IMR-90 (cell line): ENCODE results near the gene FBXW4. TPM values are rescaled to one million over a fixed set of nuclear protein-coding genes. Genes with fewer than 3 reads are reported as not detected.

Source experiments
- ATAC-seq: fragments of 200-7000 bp; cut with Tn5 transposase; 2 replicates; pipeline ENCODE4 v1.9.1; 2020; ENCODE audit warnings: low read depth, mild to moderate bottlenecking, moderate library complexity
- BruUV-seq: library from RNA; stranded (reverse); fragments of 400-500 nt; replicated peaks from 2 replicates; lab custom pipeline; 2021; lab: Mats Ljungman, UMichigan
- CTCF ChIA-PET: fragments of 300-600 bp; formaldehyde crosslinking; extraction: SDS; loops from one replicate; lab custom pipeline; 2021; ENCODE audit warnings: antibody characterized with exemption; lab: Yijun Ruan, JAX
- POLR2A ChIA-PET: fragments of 300-600 bp; sonication (Branson Sonifier 250); formaldehyde crosslinking; loops from one replicate; lab custom pipeline; 2022; ENCODE audit warnings: antibody characterized with exemption; ENCODE audit not compliant: unreplicated experiment; lab: Charles Lee
- DNase-seq: peaks from one replicate; pipeline ENCODE4 v3.0.0; 2013
- H2AFZ ChIP-seq: replicated peaks from 2 replicates; pipeline ENCODE3; 2013; ENCODE audit warnings: low read length, mild to moderate bottlenecking; ENCODE audit not compliant: poor library complexity
- H2AK5ac ChIP-seq: 2 replicates; pipeline ENCODE4 v1.6.1; 2013; ENCODE audit warnings: low read depth, low read length, inconsistent platforms
- H2AK9ac ChIP-seq: replicated peaks from 2 replicates; pipeline ENCODE3; 2013; ENCODE audit warnings: mild to moderate bottlenecking, low read depth, low read length, moderate library complexity; ENCODE audit not compliant: poor library complexity
- H2BK120ac ChIP-seq: 2 replicates; pipeline ENCODE4 v1.6.1; 2013; ENCODE audit warnings: low read depth, low read length, inconsistent platforms
- H2BK15ac ChIP-seq: 3 replicates; pipeline ENCODE4 v1.6.1; 2013; ENCODE audit warnings: low read depth, low read length, inconsistent platforms
- H2BK20ac ChIP-seq: 2 replicates; pipeline ENCODE4 v1.6.1; 2013; ENCODE audit warnings: low read depth, mild to moderate bottlenecking, inconsistent platforms, low read length, moderate library complexity
- H2BK5ac ChIP-seq: 2 replicates; pipeline ENCODE4 v1.6.1; 2013; ENCODE audit warnings: mild to moderate bottlenecking, low read depth, low read length, inconsistent platforms; ENCODE audit not compliant: poor library complexity, severe bottlenecking
- H3K14ac ChIP-seq: replicated peaks from 2 replicates; pipeline ENCODE4 v1.6.1; 2013; ENCODE audit warnings: low read depth, low read length, inconsistent platforms
- H3K18ac ChIP-seq: 2 replicates; pipeline ENCODE4 v1.6.1; 2013; ENCODE audit warnings: low read depth, low read length, control low read depth
- H3K23ac ChIP-seq: 2 replicates; pipeline ENCODE4 v1.6.1; 2013; ENCODE audit warnings: low read depth, low read length, inconsistent platforms
- H3K27ac ChIP-seq: 2 replicates; pipeline ENCODE4 v1.5.1; 2013; ENCODE audit warnings: mild to moderate bottlenecking, control low read depth, low read length; ENCODE audit not compliant: insufficient read depth
- H3K27me3 ChIP-seq: 2 replicates; pipeline ENCODE4 v1.6.1; 2013; ENCODE audit warnings: low read length; ENCODE audit not compliant: control insufficient read depth, insufficient read depth
- H3K36me3 ChIP-seq: 2 replicates; pipeline ENCODE4 v1.6.1; 2013; ENCODE audit warnings: low read length, mixed read lengths; ENCODE audit not compliant: control insufficient read depth, insufficient read depth
- H3K4ac ChIP-seq: 2 replicates; pipeline ENCODE4 v1.6.1; 2013; ENCODE audit warnings: low read depth, low read length, inconsistent platforms
- H3K4me1 ChIP-seq: 2 replicates; pipeline ENCODE4 v1.6.1; 2013; ENCODE audit warnings: low read length, mixed read lengths; ENCODE audit not compliant: control insufficient read depth, insufficient read depth
- H3K4me2 ChIP-seq: 2 replicates; pipeline ENCODE4 v1.6.1; 2013; ENCODE audit warnings: low read depth, mild to moderate bottlenecking, control low read depth, low read length, moderate library complexity
- H3K4me3 ChIP-seq: 2 replicates; pipeline ENCODE4 v1.5.1; 2013; ENCODE audit warnings: low read depth, mild to moderate bottlenecking, control low read depth, low read length, moderate library complexity; ENCODE audit not compliant: insufficient read depth
- H3K56ac ChIP-seq: 2 replicates; pipeline ENCODE4 v1.6.1; 2013; ENCODE audit warnings: low read length, inconsistent platforms; ENCODE audit not compliant: insufficient read depth; ENCODE audit errors: extremely low read depth
- H3K79me1 ChIP-seq, 2 experiments: 2 replicates each; pipeline ENCODE4 v1.6.1; 2013; ENCODE audit warnings: low read length in 2 of 2, inconsistent platforms in 1 of 2, low read depth in 1 of 2
- H3K9ac ChIP-seq: 2 replicates; pipeline ENCODE4 v1.6.1; 2013; ENCODE audit warnings: low read depth, low read length, control low read depth
- H3K9me1 ChIP-seq: 2 replicates; pipeline ENCODE4 v1.6.1; 2013; ENCODE audit warnings: low read length, inconsistent platforms; ENCODE audit not compliant: insufficient read depth
- H3K9me3 ChIP-seq: 2 replicates; pipeline ENCODE4 v1.6.1; 2013; ENCODE audit warnings: low read length; ENCODE audit not compliant: control insufficient read depth, insufficient read depth
- H4K20me1 ChIP-seq: 2 replicates; pipeline ENCODE4 v1.6.1; 2013; ENCODE audit warnings: low read length, inconsistent platforms; ENCODE audit not compliant: insufficient read depth
- H4K5ac ChIP-seq: 2 replicates; pipeline ENCODE4 v1.6.1; 2013; ENCODE audit warnings: mild to moderate bottlenecking, low read depth, low read length, control low read depth
- H4K8ac ChIP-seq, 2 experiments: 2 replicates each; pipeline ENCODE4 v1.6.1; 2013; ENCODE audit warnings: low read depth in 2 of 2, low read length in 2 of 2, control low read depth in 1 of 2, inconsistent platforms in 1 of 2
- H4K91ac ChIP-seq: 2 replicates; pipeline ENCODE4 v1.6.1; 2013; ENCODE audit warnings: low read depth, low read length, inconsistent platforms; ENCODE audit not compliant: insufficient read depth
- BHLHE40 ChIP-seq: fragments of 150-350 bp; IDR thresholded peaks from 2 replicates; pipeline ENCODE4 v1.6.1; 2016; ENCODE audit warnings: mild to moderate bottlenecking, low read depth, low read length
- FOS ChIP-seq: fragments of 150-350 bp; IDR thresholded peaks from 2 replicates; pipeline ENCODE4 v1.6.1; 2016; ENCODE audit warnings: low read depth, low read length
- MAFK ChIP-seq: IDR thresholded peaks from 2 replicates; pipeline ENCODE4 v1.6.1; 2012; ENCODE audit warnings: low read depth, low read length, improper control_type of control experiment
- MXI1 ChIP-seq: IDR thresholded peaks from 2 replicates; pipeline ENCODE4 v1.6.1; 2012; ENCODE audit warnings: low read depth, mild to moderate bottlenecking, low read length, moderate library complexity, borderline replicate concordance
- NFE2L2 ChIP-seq: fragments of 150-350 bp; IDR thresholded peaks from 2 replicates; pipeline ENCODE4 v1.6.1; 2016; ENCODE audit warnings: low read depth, mild to moderate bottlenecking, low read length
- RAD21 ChIP-seq: IDR thresholded peaks from 2 replicates; pipeline ENCODE4 v1.6.1; 2012; ENCODE audit warnings: low read length, improper control_type of control experiment
- RCOR1 ChIP-seq: IDR thresholded peaks from 2 replicates; pipeline ENCODE4 v1.6.1; 2012; ENCODE audit warnings: mild to moderate bottlenecking, low read length, improper control_type of control experiment; ENCODE audit not compliant: insufficient replicate concordance
- RFX5 ChIP-seq: IDR thresholded peaks from 2 replicates; pipeline ENCODE4 v1.8.0; 2012; ENCODE audit warnings: low read depth, mild to moderate bottlenecking, low read length, moderate library complexity
- SMC3 ChIP-seq: fragments of 150-350 bp; IDR thresholded peaks from 2 replicates; pipeline ENCODE4 v1.6.1; 2016; ENCODE audit warnings: low read depth, mild to moderate bottlenecking, antibody characterized with exemption, low read length, moderate library complexity
- WGBS, 2 experiments: methylation state at CpG; one replicate each; pipeline versions ENCODE4 v1.1.5 to v1.1.7; 2013; ENCODE audit warnings: missing lambda C conversion rate in 2 of 2; ENCODE audit not compliant: insufficient read length in 1 of 2; ENCODE audit errors: extremely low coverage in 2 of 2; 5-methylcytosine and 5-hydroxymethylcytosine counted together
- dilution Hi-C: fragments of 300-500 bp; cut with HindIII; formaldehyde crosslinking; loops from one replicate; pipeline ENCODE4 v1.14.3; 2018; ENCODE audit warnings: low sequenced_read_pairs; ENCODE audit not compliant: unreplicated experiment
- in situ Hi-C: fragments of 300-500 bp; cut with MboI; formaldehyde crosslinking; loops from 3 replicates; pipeline ENCODE4 v1.14.3; 2019; ENCODE audit warnings: low sequenced_read_pairs, inconsistent platforms, mixed read lengths
- intact Hi-C: fragments of 100-400 bp; cut with micrococcal nuclease; formaldehyde crosslinking; loops from 2 replicates; pipeline ENCODE4 v1.10.0; 2022
- polyA plus RNA-seq, 3 experiments: library from polyadenylated mRNA; depleted of rRNA; stranded (reverse); fragments of >200 nt; gene quantifications; 2 replicates each; pipeline ENCODE4 v1.2.3, GENCODE V29; 2012; ENCODE audit warnings: low replicate concordance in 1 of 3
- total RNA-seq: library from RNA; depleted of rRNA; stranded (reverse); fragments of >200 nt; gene quantifications from 2 replicates; pipeline ENCODE4 v1.2.3, GENCODE V29; 2012
- TF ChIP-seq, protein P1 (sequence below): fragments of 150-350 bp; IDR thresholded peaks from 2 replicates; pipeline ENCODE4 v1.6.1; 2017; ENCODE audit warnings: mild to moderate bottlenecking, antibody characterized with exemption, low read length, low read depth
- TF ChIP-seq, protein P2 (sequence below): conservative IDR thresholded peaks from 2 replicates; pipeline ENCODE4 v1.5.1; 2012; ENCODE audit warnings: mild to moderate bottlenecking, low read depth, low read length, improper control_type of control experiment

Gene FBXW4
- total and polyA plus RNA-seq, 2 of the 4 experiments (the other 2 are of a cell fraction) = 19.3 to 26.7 TPM

- no CpG with 5 or more reads among the region's 3 CpGs for WGBS, 2 experiments
- no peak for DNase-seq
- BruUV-seq = no TSS peak
- Histone ChIP-seq H3K23ac (no peak overlapping the region), H4K8ac (no peak overlapping the region), H2AK5ac (no peak overlapping the region), H3K4me2 (no peak overlapping the region), H4K91ac (no peak overlapping the region), H3K79me1 (no peaks in the 10 kb centered on the region), H4K20me1 (no peaks in the 10 kb centered on the region), H2BK20ac (no peak overlapping the region), H3K9me1 (no peaks in the 10 kb centered on the region), H2AFZ (no peak overlapping the region), H3K4me1 (no peaks in the 10 kb centered on the region), H2AK9ac (no peak overlapping the region), H4K5ac (no peak overlapping the region), H3K9me3 (no peaks in the 10 kb centered on the region), H3K4ac (no peak overlapping the region), H2BK120ac (no peak overlapping the region), H3K14ac (no peak overlapping the region), H2BK5ac (no peak overlapping the region), H3K9ac (no peak overlapping the region), H3K27ac (no peak overlapping the region), H3K18ac (no peak overlapping the region), H3K4me3 (no peak overlapping the region), H2BK15ac (no peak overlapping the region), H3K36me3 (no peaks in the 10 kb centered on the region), H3K56ac (no peak overlapping the region), H3K27me3 (peaks cover 43% of the 10 kb centered on the region)
- CTCF ChIA-PET = no interaction called here
- intact Hi-C loops (no loop called here), dilution Hi-C loops (no loop called here), in situ Hi-C loops (no loop called here)
- POLR2A ChIA-PET = no interaction called here
- no peak for TF ChIP-seq FOS
- TF ChIP-seq BHLHE40 = no peak
- TF ChIP-seq MAFK = no peak
- no peak for TF ChIP-seq RCOR1
- TF ChIP-seq, protein P1, sequence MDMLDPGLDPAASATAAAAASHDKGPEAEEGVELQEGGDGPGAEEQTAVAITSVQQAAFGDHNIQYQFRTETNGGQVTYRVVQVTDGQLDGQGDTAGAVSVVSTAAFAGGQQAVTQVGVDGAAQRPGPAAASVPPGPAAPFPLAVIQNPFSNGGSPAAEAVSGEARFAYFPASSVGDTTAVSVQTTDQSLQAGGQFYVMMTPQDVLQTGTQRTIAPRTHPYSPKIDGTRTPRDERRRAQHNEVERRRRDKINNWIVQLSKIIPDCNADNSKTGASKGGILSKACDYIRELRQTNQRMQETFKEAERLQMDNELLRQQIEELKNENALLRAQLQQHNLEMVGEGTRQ = no peak
- TF ChIP-seq RFX5 = no peak
- TF ChIP-seq NFE2L2 = no peak
- TF ChIP-seq, protein P2, sequence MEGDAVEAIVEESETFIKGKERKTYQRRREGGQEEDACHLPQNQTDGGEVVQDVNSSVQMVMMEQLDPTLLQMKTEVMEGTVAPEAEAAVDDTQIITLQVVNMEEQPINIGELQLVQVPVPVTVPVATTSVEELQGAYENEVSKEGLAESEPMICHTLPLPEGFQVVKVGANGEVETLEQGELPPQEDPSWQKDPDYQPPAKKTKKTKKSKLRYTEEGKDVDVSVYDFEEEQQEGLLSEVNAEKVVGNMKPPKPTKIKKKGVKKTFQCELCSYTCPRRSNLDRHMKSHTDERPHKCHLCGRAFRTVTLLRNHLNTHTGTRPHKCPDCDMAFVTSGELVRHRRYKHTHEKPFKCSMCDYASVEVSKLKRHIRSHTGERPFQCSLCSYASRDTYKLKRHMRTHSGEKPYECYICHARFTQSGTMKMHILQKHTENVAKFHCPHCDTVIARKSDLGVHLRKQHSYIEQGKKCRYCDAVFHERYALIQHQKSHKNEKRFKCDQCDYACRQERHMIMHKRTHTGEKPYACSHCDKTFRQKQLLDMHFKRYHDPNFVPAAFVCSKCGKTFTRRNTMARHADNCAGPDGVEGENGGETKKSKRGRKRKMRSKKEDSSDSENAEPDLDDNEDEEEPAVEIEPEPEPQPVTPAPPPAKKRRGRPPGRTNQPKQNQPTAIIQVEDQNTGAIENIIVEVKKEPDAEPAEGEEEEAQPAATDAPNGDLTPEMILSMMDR = no peak
- no peak for TF ChIP-seq MXI1
- no peak for TF ChIP-seq SMC3
- TF ChIP-seq RAD21 = no peak
- no peak for ATAC-seq
Observed at GRCh38 chr10:101723176-101723575, 28.2 kb upstream of the FBXW4 start.
